ENCODE data around the gene KLF4. TPM values are rescaled to one million over a fixed set of nuclear protein-coding genes. Genes with fewer than 3 reads are reported as not detected.

The KLF4 gene
- total RNA-seq, 1 experiment from 2014 or later, result 7.1 TPM

DNA sequence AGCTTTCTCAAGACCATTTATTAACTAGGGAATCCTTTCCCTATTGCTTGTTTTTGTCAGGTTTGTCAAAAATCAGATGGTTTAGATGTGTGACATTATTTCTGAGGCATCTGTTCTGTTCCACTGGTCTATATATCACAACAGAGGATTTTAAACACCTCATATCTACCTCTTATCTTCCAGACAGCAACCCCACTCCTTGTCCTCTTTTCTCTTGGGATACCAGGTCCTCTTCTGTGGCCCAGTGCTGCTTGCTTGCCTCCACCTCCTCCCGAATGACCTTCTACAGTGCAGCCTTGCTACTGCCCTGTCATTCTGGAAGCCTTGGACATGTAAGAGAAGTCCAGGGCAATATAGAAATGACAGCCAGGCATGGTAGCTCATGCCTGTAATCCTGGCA lies 30.6 kb upstream of the KLF4 start:
- Mint-ChIP-seq H3K9me3 (0 out of 5 replicates have a peak, but pooled peaks cover 0 to 3% of the 10 kb centered on the region in 2 experiments), H3K4me1 (no peaks in the 10 kb centered on the region), H3K27ac (no peak overlapping the region), H3K4me3 (no peak overlapping the region), H3K36me3 (ENCODE audit: insufficient read depth in 1 of 3, low read depth in 3 of 3) (peaks cover 0 to 4% (median 0%) of the 10 kb centered on the region in 3 experiments; a peak in 1 of 7 replicates), H3K27me3 (ENCODE audit: low read depth) (peaks cover 2% of the 10 kb centered on the region)
- Histone ChIP-seq H2BK5ac (ENCODE audit: insufficient read length, low read length) (no peak overlapping the region), H3K4me1 (ENCODE audit: insufficient read depth, low read length) (no peaks in the 10 kb centered on the region), H3K23ac (ENCODE audit: insufficient read length, low read depth, low read length) (no peak overlapping the region), H4K91ac (ENCODE audit: insufficient read length, low read depth, low read length) (no peak overlapping the region), H3T11ph (ENCODE audit: low read length) (no peak overlapping the region), H2BK12ac (ENCODE audit: insufficient read length, low read depth, low read length) (no peak overlapping the region), H2AK5ac (ENCODE audit: insufficient read length, low read length) (no peak overlapping the region), H3K4ac (ENCODE audit: low read depth, low read length) (no peak overlapping the region), H4K5ac (ENCODE audit: insufficient read length, low read depth, low read length) (no peak overlapping the region), H3K79me1 (ENCODE audit: insufficient read depth, low read depth, low read length, poor library complexity, severe bottlenecking) (no peaks in the 10 kb centered on the region), H2BK15ac (ENCODE audit: low read depth, low read length) (no peak overlapping the region), H3K79me2 (ENCODE audit: insufficient read depth, low read length) (no peaks in the 10 kb centered on the region), H3K14ac (ENCODE audit: insufficient read depth, low read length) (no peak overlapping the region), H3K9ac (ENCODE audit: extremely low read depth, insufficient read length, low read length) (no peak overlapping the region), H4K8ac (replicated peaks; ENCODE audit: insufficient read length, low read depth, low read length) (no peak overlapping the region), H2BK120ac (ENCODE audit: low read depth, low read length, poor library complexity, severe bottlenecking) (no peak overlapping the region), H2AFZ (ENCODE audit: low read length) (no peak overlapping the region), H3K18ac (ENCODE audit: insufficient read length, low read depth, low read length) (no peak overlapping the region), H3K4me2 (ENCODE audit: insufficient read depth, insufficient read length, low read length) (no peak overlapping the region), H2BK20ac (ENCODE audit: low read depth, low read length, poor library complexity, severe bottlenecking) (no peak overlapping the region), H4K20me1 (ENCODE audit: control insufficient read depth, insufficient read depth, insufficient read length) (no peaks in the 10 kb centered on the region), H3K56ac (ENCODE audit: insufficient read length, low read depth, low read length) (no peak overlapping the region), H3K27me3 (ENCODE audit: insufficient read depth, low read length) (no peaks in the 10 kb centered on the region), H3K23me2 (ENCODE audit: insufficient read length, low read depth, low read length, poor library complexity, severe bottlenecking) (no peaks in the 10 kb centered on the region), H3K9me3 (ENCODE audit: control insufficient read depth, low read depth, low read length) (no peaks in the 10 kb centered on the region), H3K27ac (ENCODE audit: insufficient read length, low read depth, low read length) (no peak overlapping the region)
- no peak for TF ChIP-seq CTCF (conservative IDR thresholded peaks at IDR 0.05)
- WGBS (ENCODE audit: extremely low coverage, insufficient read length, low lambda C conversion rate), result no CpG with 5 or more reads among the region's 1 CpG
- no peak for DNase-seq

Data from H9 (cell line).